NCI-H128 (cell line): Measurements from ENCODE around the gene GPR4.
"Not testable (repeated sequence)": the region's sequence is repeated elsewhere in the genome, so short reads cannot be mapped to it uniquely, and the experiment has no call there.

Experiments used
- DNase-seq: peaks from one replicate; lab custom pipeline; 2025; ENCODE audit not compliant: unreplicated experiment; lab: John Stamatoyannopoulos, UW

The GPR4 gene

DNA sequence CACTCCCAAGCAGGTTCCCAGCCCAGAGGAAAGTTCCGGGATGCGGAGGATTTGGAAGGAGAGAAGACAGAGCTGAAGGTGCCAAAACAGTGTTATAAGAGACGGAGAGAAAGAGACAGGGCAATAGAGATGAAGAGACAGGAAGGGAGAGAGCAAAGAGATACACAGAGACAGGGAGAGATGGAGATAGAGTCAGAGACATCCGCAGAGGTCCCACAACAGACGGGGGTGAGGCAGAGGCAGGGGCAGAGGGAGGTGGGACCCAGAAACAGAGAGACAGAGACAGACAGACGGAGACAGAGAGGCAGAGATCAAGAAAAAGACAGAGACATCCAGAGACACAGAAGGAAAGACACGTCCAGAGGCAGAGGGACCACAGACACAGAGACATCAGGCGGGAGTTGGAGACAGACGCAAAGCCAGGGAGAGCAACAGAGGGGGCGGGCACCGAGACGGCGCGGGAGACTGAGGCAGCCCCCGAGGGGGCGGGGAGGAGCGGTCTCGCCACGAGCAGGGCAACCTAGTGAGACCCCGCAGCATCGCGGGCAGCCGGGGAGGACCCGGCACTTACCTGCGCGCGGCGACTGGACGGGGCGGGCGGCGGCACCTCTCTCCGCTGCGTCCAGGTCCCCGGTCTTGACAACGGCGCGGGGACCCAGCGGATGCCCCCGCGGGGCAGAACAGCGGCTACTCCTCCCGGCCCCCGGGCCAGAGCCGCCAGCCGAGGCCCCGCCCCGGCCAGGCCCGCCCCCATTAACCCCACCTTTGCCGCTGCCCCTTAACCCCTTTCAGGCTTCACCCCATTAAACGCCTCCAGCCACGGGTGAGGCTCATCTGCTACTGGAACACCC lies at the start of gene GPR4:
GPR4 (minus strand) TSS at position 689 of the 851 bp plus-strand sequence. CDS start 10,346 bp downstream, outside the sequence.
- DNase-seq: no peak

DNA sequence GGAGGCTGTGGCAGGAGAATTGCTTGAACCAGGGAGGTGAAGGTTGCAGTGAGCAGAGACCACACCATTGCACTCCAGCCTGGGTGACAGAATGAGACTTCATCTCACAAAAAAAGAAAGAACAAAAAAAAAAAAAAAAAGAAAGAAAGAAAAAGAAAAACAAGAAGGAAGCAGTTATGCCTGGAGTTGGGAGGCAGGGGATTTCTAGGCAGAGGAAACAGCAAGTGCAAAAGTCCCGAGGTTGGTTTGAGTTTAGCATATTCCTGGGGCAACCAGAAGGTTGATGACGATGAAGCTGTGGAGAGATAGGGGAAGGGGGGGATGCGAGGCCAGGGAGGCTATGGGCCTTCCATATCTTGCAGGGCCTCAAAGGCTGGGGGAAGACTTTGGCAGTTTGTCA lies 48.7 kb upstream of the GPR4 start:
- no peak for DNase-seq

DNA sequence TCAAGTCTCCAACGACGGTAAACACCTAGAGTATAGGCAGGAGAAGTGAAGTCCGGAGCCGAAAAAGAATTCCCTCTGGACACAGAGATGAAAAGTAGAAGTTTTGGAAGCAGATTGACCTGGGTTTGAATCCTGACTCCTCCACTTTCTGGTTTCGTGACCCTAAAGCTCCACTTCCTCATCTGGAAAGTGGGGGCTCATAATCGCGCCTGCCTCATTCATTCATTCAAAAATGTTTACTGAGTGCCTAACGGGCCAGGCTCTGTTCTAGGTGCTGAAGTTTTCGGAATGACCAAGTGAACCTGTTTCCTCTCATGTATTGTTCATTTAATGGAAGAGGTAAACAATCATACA lies 44.3 kb upstream of the GPR4 start:
- no peak for DNase-seq

DNA sequence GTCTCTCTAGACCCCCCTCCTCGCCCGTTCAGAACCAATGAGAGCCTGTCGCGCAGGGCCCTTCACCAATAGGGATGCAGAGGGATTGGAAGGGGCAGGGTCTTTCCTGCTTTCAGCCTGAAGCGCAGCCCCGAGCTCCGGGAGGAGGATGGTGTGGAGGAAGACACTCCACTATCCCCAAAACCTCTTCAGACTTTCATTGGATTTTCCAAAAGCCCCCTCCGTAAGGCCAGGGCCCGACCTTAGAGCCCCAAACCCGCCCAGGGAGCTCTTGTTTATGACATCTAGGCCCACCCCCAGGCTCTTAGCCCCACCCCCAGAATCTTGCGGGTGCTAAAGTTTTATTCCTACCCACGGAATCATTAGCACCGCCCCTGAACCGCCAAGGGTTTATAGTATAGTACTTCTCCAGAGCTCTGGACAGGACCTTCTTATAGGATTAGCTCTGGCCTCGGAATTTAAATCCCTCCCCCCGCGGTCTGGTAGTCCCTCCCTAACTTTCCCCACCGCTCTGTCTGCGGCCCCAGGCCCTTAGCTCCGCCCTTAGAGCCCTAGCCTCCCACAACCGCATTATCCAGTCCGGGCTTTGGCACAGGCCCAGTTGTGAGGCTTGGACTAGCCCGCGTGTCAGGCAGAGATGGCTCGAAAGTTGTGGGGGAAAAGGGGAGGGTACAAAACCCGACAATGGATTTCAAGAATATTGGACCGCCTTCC lies 43.8 kb upstream of the GPR4 start:
- peak; percentile 80 for DNase-seq

DNA sequence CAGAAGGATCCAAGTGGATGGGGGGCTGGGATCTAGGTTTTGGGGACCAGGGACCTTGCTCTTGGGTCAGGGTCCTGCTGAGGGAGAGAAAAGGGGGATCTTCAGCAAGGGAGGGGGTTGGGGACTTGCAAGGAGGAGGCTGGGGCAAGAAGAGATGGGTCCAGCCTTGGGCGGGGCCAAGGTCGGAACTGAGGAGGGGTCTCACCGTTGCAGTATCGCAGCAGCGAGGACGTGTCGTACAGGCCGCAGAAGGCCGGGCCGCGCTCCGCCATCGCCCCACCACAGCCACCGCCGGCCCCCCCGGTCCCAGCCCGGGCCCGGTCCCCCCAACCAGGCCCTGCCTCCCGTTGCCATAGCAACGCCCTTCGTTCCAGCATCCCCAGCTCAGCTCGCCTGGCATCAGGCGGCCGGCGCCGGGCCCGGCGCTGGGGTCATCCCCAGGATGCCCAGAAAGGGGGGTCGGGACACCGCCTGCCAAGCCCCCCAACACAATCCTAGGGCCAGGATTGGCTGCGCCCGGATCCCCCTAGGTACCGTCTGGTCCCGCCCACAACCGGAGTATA lies 43.1 kb upstream of the GPR4 start:
- DNase-seq: no peak

DNA sequence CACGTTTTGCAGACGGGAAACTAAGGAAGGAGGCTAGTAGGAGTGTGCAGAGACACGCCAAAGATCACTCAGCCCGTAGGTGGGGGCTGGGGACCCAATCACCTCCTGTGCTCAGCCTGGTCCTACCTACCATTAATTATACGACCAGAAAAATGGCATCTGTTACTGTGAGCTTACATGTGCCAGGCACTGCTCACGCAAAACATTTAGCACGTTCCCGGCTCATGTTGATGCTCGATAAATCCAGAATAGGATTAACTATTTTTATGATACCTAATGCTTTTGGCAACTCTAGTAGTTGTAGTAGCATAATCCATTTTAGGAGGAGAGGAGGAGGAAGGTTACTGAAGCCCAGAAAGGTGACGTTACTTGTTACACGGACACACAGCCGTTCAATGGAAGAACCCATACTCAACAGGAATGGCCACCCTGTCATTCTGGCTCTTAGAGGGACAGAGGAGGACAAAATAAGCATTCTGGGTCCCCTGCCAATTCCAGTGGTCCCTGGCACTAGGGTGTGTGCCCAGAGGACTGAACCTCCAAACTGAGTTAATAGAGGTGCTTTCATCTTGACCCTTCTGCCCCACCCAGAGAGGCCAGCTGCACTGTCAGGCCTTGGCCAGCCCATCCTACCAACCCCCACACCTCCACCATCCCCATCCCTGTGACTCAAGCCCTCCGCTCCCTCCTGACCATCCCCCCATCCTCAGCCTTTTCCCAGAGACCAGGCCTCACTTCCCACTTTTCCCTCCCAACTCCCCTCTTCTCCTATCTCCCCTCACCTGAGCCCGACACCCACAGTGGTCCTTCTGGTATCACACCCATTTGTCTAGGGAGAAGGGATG lies 42.1 kb upstream of the GPR4 start:
- no peak for DNase-seq

DNA sequence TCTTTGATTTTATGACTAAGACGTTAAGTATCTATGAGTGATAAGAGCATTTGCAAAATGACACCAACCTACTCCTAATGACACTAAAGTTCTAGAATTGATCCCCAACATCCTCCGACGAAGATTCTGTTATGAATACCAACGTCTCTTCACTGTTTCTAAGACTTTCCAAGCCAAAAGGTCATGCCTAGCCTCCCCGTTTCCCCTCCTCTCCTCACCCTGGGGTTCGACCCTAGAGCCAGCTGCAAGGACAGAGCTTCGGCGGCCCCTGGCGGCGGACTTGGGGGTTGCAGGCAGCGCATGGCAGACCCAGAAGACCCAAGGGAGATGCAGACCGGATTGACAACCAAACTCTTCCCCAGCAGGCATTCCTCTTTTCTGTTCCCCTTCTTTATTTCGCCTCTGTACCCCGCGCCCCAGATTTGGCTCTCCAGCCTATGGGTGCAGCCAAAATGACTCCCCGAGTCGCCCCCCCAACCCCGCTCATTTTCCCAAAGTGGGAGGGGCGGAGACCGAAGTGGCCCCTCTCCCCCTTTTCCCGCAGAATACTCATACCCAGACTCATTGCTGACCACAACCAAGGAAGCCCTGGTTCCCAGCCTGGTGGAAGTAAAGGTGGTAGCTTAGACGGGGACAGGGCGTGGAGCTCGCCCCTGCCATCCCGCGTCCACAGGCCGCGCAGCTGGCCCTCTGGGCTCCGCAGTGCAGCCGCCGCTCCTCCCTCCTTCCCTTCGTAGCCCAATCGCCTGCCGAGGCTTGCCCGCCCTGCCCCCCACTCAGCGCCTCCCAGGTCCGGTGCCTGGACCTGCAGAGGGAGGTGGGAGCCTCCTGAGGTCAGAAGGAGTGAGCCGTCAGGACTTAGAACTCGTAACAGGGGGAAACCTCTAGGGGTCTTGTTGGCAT lies 41.3 kb upstream of the GPR4 start:
- DNase-seq: peak; percentile 67

DNA sequence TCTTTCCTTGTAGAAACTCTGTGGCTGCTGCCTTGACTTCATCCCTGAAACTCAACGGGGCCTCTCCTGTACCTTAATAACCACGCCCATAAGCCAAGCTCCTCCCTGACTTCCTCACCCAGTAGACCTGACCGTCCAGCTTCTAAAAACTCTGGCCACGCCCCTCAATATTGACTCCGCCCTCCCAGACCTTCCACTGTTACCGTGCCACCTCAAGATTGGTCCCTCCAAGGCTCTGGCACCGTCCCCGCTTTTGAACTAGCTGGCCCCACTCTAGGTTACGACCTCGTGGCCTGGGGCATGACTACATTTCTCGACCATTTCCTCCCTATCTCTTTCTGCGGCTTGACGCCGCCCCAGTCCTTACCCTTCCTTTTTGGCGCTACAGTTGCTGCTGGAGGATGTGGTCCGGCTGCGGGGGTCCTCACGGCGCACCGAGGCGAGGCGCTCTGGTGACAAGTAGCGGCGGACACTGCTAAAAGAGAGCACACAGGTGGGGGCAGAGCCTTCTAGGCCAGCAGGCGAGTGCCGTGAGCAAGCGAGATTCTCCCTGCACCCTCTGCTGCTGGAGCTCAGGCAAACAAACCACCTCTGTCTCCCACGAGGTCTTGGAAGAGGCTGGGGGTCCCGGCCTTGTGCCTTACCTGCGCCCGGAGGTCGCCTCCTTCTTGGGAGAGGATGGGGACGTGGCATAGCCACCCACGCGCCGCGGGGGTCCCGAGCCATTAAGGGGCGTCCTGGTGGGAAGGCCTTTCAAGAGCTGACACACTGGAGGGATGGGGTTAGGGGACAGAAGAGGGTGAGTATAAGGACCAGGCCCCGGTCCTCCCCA lies 39.5 kb upstream of the GPR4 start:
- DNase-seq: peak; percentile 41

DNA sequence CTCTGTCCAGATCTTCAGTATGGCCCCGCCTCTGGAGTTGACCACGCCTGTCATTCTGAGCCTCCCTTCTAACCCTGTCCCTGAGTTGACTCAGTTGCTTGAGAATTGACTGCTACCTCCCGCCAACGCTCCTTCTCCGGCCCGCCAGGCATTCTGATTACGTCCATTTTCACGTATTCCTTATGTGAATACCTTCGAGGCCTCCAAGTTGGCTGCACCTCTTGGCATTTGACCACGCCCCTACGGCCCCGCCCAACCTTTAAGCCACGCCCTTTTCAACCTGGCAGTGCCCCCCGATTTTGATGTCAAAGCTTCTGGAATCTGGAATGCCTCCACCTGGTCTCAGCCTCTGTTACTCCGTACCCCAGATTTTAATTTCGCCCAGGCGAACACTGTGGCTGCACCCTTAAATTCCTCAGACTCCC lies 38.8 kb upstream of the GPR4 start:
- DNase-seq: no peak

DNA sequence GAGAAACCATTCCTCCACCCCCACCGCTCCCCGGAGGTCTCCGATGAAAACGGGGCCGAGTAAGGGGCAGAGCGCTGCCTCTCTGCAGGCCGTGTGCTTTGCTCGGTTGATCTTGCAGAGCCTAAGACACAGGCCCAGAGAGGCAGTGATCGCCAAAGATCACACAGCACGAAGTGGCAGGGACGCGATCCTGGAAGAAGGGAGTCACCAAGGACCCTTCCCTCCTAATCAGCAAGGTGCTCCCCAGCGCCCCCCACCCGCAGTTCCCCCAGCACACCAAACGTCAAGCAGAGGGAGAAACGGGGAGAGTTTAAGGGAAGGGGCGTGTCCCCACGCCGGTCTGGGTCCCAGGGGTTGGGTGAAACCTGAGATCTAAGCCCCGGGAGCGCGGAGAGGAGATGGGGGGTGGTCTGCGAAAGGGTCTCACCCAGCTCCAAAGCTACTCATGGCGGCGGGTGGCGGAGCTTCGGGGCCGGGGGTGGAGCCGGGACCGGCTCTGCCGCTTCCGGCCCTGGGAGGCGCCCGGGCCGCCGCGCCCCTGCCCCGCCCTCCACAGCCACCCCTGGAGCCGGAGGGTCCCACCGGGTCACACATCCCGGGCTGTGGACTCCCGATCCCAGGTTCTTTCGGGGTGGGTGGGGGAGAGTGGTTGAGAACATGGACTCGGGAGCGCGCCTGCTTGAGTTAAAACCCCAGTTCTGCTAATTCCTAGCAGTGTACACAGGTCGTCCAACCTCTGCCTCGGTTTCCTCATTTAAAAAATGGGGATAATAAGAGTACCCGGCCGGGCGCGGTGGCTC lies 37.1 kb upstream of the GPR4 start, which contains the start of gene EML2:
EML2 (minus strand) TSS at position 468 of the 800 bp plus-strand sequence; CDS start at position 447, 21 bp downstream.
- no peak for DNase-seq

DNA sequence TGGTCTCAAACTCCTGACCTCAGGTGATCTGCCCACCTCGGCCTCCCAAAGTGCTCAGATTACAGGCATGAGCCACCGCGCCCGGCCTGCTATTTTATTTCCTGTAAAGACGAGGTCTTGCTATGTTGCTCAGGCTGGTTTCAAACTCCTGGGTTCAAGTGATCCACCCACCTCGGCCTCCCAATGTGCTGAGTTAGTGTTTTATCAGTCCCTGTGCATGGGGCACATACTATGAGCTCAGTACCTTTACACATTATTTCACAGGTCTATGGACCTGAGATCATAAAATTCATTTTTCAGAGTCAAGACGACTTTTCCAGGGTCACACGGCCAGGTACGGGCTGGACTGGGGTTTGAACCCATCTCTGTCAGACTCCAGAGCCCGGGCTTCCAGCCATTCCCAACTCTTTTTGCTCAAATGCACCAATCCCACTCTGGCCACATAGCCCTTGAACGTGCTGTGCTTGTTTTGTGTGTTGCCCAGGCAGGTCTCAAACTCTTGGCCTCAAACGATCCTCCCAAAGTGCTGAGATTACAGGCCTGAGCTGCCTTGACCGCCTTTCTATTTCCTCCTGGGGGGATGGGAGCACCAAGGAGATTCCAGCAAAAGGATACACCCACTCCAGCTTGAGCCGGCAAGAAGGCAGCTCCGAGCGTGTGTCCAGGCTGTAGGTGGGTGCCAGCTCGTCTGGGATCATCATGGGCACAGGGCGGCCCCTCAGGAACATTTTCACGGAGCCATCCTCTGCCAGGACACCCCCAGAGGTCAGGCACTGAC lies 36.1 kb upstream of the GPR4 start:
- no peak for DNase-seq

DNA sequence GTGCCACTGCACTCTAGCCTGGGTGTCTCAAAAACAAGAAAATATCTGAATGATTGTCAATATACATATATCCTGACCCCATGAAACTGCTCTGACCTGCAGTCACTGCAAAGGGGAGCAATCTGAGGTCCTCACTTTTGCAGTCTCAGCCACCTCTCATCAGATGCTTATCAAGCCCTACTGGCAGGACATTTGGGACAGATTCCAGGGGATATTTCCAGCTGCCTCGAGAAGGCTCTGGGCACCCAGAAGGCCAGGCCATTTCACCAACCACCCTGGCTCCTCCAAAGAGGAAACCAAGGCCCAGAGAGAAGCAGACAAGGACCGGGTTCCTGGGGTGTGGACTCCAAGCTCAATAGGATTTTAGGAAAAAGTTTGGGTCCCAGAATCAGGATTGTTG lies 34.9 kb upstream of the GPR4 start:
- no peak for DNase-seq

DNA sequence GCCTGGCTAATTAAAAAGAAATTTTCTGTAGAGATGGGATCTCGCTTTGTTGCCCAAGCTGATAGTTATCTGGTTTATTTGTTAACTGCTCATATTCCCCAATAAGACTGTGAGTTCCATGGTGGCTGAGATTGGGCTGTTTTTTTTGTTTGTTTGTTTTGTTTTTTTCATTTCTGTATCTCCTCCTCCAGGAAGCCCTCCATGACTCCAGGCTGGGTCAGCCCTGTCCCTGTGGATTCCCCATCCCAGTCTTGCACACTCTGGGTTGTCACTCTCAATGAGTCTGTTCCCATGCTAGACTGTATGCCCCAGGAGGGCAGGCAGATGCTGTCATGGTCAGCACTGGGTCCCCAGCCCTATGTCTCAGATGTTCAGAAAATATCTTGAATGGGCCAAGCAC lies 34.3 kb upstream of the GPR4 start:
- no peak for DNase-seq

DNA sequence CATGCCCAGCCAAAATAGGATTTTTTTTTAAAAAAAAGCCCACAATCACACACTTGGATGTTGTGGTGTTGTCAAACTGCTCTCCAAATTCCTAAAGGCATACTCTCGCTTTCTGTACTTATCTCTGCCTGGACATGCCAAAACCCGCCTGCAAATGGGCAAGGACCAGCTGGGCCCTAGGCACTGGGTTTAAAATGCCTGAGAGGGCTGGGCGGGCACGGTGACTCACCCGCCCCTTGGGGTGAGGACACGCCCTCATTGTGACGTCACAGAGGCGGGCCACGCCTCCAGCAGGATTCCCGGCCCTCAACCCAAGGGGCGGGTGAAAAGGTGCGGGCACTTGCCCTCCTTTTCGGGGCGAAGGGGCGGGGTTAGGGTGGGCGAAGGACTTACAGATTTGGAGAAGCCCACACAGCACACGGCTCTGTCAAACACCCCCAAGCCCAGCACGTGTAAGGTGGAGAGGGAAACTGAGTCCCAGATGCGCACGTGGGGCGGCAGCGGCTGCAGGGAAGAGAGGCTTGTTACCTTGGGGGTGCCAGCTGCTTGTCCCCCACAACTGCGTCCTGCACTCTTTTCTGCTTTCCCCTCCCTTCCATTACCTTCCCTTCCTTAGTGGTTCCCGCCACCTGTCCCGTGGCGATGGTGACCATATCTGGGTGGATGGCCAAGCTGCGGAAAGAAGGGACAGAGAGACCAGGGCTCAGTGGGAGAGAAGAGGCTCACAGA lies 30.6 kb upstream of the GPR4 start:
- DNase-seq: peak; percentile 34

DNA sequence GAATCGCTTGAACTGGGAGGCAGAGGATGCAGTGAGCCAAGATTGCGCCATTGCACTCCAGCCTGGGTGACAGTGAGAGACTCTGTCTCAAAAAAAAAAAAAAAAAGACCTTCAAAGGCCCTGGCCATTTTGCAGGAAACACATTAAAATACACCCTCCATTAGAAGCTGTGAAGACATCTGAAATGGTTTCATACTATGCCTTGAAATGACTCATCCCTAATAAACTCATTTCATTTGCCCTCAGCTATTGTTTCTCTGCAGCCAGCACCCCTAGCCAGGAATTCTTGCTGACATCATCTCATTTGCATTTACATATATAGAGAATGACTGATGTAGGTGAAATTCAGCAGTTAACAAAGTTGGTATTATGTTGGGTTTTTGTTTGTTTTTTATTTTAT lies 28.5 kb upstream of the GPR4 start:
- DNase-seq: no peak

DNA sequence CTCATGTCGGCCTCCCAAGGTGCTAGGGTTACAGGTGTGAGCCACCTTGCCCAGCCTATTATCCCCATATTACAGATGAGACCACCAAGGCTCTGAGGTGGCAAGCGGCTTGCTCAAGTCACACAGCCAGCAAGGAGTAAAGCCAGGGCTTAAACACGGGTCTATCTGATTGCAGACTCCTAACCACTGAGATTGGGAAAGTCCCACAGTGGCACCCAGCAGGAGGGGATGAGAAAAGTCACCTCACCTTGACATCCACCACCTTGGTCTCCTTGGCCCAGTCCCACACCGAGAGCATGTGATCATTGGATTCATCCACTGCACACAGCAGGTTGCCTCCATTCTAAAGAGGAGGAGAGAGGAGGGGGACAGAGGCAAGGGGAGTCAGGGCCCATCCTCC lies 27.7 kb upstream of the GPR4 start:
- DNase-seq: no peak

DNA sequence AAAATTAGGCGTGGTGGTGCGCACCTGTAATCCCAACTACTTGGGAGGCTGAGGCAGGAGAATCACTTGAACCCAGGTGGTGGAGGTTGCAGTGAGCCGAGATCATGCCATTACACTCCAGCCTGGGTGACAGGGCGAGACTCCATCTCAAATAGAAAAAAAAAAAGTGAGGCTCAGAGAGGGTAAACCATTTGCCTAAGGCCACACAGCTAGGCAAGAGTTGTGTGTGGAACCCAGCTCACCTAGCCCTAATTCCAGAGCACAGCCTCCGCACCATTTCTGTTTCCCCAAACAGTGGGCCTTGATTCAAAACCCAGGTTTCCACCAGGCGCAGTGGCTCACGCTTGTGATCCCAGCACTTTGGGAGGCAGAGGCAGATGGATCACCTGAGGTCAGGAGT lies 26.2 kb upstream of the GPR4 start:
- DNase-seq: not testable (repeated sequence)
